Sigmoid colon (tissue), 7 donors: ENCODE results near the gene PCDHA6. TPM values are rescaled to one million over a fixed set of nuclear protein-coding genes. Genes with fewer than 3 reads are reported as not detected.
"Not testable (repeated sequence)": the region's sequence is repeated elsewhere in the genome, so short reads cannot be mapped to it uniquely, and the experiment has no call there.

Source experiments
- DNase-seq: peaks from one replicate; pipeline ENCODE4 v3.0.0-alpha.2; 2019
- H3K27ac ChIP-seq, 4 donors: fragments of 200-600 bp; sonication (generic); one replicate each; pipeline ENCODE4 v1.5.1; 2016 to 2019; ENCODE audit warnings: mild to moderate bottlenecking in 1 of 4
- H3K27me3 ChIP-seq, 3 donors: fragments of 200-600 bp; sonication (generic); one replicate each; pipeline ENCODE4 v1.5.1; 2019; ENCODE audit warnings: mild to moderate bottlenecking in 1 of 3
- H3K36me3 ChIP-seq, 4 donors: fragments of 200-600 bp; sonication (generic); one replicate each; pipeline ENCODE4 v1.5.1; 2016 to 2019
- H3K4me1 ChIP-seq, 4 donors: fragments of 200-600 bp; sonication (generic); one replicate each; pipeline ENCODE4 v1.5.1; 2017 to 2019
- H3K4me3 ChIP-seq, 4 donors: fragments of 200-600 bp; sonication (generic); one replicate each; pipeline ENCODE4 v1.5.1; 2017 to 2019; ENCODE audit warnings: mild to moderate bottlenecking in 2 of 4, moderate library complexity in 1 of 4
- H3K9me3 ChIP-seq, 4 donors: fragments of 200-600 bp in 3 of 4; sonication (generic) in 3 of 4; one replicate each; pipeline versions ENCODE4 v1.5.1 to v1.6.1; 2013 to 2019
- EP300 ChIP-seq, 4 donors: sonication (generic); formaldehyde crosslinking; IDR thresholded peaks; one replicate each; pipeline ENCODE4 v1.6.1; 2017; ENCODE audit warnings: antibody characterized with exemption in 4 of 4
- POLR2A ChIP-seq, 2 donors: fragments of 450-650 bp; IDR thresholded peaks; one replicate each; pipeline ENCODE4 v1.6.1; 2016; ENCODE audit warnings: antibody characterized with exemption in 2 of 2, mild to moderate bottlenecking in 2 of 2, moderate library complexity in 2 of 2
- POLR2AphosphoS5 ChIP-seq, 4 donors: sonication (generic); formaldehyde crosslinking; IDR thresholded peaks; one replicate each; pipeline ENCODE4 v1.6.1; 2017; ENCODE audit warnings: antibody characterized with exemption in 4 of 4
- WGBS, 2 donors: extraction: QIAGEN DNeasy Blood & Tissue Kit; methylation state at CpG; one replicate each; pipeline ENCODE4 v1.1.7; 2013; 5-methylcytosine and 5-hydroxymethylcytosine counted together
- intact Hi-C: fragments of 100-400 bp; cut with DNase I; formaldehyde crosslinking; loops from one replicate; pipeline ENCODE4 v1.15.1; 2023
- polyA plus RNA-seq, 3 donors: library from polyadenylated mRNA; stranded (reverse); fragments of 200-250 nt; gene quantifications; one replicate each; pipeline ENCODE4 v1.2.3, GENCODE V29; 2013
- total RNA-seq, 4 donors: library from RNA; depleted of rRNA; stranded (reverse); fragments of >200 nt; gene quantifications; one replicate each; pipeline ENCODE4 v1.1.0, GENCODE V29; 2016
- TF ChIP-seq, protein P1 (sequence below), 4 experiments: fragments of 450-650 bp in 3 of 4; fragments of 200-600 bp in 1 of 4; IDR thresholded peaks; one replicate each; pipeline ENCODE4 v1.5.1; 2016 to 2019; ENCODE audit warnings: antibody characterized with exemption in 4 of 4, mild to moderate bottlenecking in 3 of 4, moderate library complexity in 2 of 4
- donor health status: healthy with polysubstance abuse.
- donor health status: Bipolar disorder and iron deficiency.
- donor health status: healthy.

PCDHA6 gene
- total and polyA plus RNA-seq, 7 donors: 0.16 to 2.2 (median 0.71) TPM; not detected in 2

DNA sequence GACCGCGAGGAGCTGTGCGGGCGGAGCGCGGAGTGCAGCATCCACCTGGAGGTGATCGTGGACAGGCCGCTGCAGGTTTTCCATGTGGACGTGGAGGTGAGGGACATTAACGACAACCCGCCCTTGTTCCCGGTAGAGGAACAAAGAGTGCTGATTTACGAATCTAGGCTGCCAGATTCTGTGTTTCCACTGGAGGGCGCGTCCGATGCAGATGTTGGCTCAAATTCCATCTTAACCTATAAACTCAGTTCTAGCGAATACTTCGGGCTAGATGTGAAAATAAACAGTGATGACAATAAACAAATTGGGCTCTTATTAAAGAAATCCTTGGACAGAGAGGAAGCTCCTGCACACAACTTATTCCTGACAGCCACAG, 590 bp downstream of the PCDHA6 start:
- Histone ChIP-seq H3K4me1 (no peaks in the 10 kb centered on the region), H3K9me3 (peaks cover 0 to 22% (median 10%) of the 10 kb centered on the region in 4 donors), H3K36me3 (no peaks in the 10 kb centered on the region), H3K27ac (no peak overlapping the region), H3K4me3 (peak overlapping the region in 1 of 4 donors; percentile 9), H3K27me3 (peaks cover 0 to 66% (median 0%) of the 10 kb centered on the region in 3 donors)
- 28 to 60% methylated on average over 18 of the region's 18 CpGs for WGBS, 2 donors
- DNase-seq: no peak
- no peak for TF ChIP-seq EP300 (IDR thresholded peaks at IDR 0.05)
- TF ChIP-seq, protein P1, sequence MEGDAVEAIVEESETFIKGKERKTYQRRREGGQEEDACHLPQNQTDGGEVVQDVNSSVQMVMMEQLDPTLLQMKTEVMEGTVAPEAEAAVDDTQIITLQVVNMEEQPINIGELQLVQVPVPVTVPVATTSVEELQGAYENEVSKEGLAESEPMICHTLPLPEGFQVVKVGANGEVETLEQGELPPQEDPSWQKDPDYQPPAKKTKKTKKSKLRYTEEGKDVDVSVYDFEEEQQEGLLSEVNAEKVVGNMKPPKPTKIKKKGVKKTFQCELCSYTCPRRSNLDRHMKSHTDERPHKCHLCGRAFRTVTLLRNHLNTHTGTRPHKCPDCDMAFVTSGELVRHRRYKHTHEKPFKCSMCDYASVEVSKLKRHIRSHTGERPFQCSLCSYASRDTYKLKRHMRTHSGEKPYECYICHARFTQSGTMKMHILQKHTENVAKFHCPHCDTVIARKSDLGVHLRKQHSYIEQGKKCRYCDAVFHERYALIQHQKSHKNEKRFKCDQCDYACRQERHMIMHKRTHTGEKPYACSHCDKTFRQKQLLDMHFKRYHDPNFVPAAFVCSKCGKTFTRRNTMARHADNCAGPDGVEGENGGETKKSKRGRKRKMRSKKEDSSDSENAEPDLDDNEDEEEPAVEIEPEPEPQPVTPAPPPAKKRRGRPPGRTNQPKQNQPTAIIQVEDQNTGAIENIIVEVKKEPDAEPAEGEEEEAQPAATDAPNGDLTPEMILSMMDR (IDR thresholded peaks at IDR 0.05): no peak
- TF ChIP-seq POLR2A (IDR thresholded peaks at IDR 0.05): no peak
- intact Hi-C loops: no loop called here

DNA sequence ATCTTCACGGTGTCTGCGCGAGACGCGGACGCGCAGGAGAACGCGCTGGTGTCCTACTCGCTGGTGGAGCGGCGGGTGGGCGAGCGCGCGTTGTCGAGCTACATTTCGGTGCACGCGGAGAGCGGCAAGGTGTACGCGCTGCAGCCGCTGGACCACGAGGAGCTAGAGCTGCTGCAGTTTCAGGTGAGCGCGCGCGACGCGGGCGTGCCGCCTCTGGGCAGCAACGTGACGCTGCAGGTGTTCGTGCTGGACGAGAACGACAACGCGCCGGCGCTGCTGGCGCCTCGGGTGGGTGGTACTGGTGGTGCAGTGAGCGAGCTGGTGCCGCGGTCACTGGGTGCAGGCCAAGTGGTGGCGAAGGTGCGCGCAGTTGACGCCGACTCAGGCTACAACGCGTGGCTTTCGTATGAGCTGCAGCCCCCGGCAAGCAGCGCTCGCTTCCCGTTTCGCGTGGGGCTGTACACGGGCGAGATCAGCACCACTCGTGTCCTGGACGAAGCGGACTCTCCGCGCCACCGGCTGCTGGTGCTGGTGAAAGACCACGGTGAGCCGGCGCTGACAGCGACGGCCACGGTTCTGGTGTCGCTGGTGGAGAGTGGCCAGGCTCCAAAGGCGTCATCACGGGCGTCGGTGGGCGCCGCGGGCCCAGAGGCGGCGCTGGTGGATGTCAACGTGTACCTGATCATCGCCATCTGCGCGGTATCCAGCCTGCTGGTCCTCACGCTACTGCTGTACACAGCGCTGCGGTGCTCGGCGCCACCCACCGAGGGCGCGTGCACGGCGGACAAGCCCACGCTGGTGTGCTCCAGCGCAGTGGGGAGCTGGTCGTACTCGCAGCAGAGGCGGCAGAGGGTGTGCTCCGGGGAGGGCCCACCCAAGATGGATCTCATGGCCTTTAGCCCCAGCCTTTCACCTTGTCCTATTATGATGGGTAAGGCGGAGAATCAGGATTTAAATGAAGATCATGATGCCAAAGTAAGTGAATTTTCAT, 2.0 kb downstream of the PCDHA6 start:
- H3K4me1 ChIP-seq, DNase-seq, H3K36me3 ChIP-seq, intact Hi-C loops, H3K27ac ChIP-seq, H3K4me3 ChIP-seq: not testable (repeated sequence)
- 54 to 81% methylated on average over 106 of the region's 106 CpGs for WGBS, 2 donors
- H3K9me3 ChIP-seq: peaks cover 0 to 24% (median 14%) of the 10 kb centered on the region in 4 donors
- peaks cover 0 to 64% (median 0%) of the 10 kb centered on the region in 3 donors for H3K27me3 ChIP-seq

DNA sequence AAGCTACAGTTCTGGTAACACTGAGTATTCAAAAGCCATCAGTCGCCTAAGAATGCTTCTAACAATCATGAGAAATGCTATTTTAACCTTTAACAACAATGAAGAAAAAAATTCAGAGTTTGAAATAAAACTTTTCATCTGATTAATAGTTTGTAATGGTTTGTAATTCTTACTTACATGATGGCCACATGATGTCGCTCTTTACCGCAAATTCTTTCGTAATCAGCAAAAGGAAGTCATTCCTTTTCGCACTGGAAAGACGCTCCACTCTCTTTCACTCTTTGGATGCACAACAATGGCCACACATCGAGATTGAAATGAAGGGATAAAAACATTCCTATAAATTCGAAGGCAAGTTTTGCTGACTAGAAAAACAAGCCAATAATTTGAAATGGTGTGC, 6.2 kb downstream of the PCDHA6 start, which contains the start of gene PCDHA7:
PCDHA7 (plus strand) TSS at position 277 of the 400 bp plus-strand sequence; CDS start at position 392, 115 bp downstream.
- Histone ChIP-seq H3K4me3 (peak within 1 kb of the TSS in 3 of 4 donors; percentile 3 to 23 (median 16)), H3K9me3 (peaks cover 0 to 32% (median 18%) of the 10 kb centered on the region in 4 donors), H3K27ac (no peak within 1 kb of the TSS), H3K4me1 (no peaks in the 10 kb centered on the region), H3K36me3 (no peaks in the 10 kb centered on the region), H3K27me3 (peaks cover 0 to 71% (median 9%) of the 10 kb centered on the region in 3 donors)
- 16 to 22% methylated on average over 8 of the region's 8 CpGs for WGBS, 2 donors
- intact Hi-C loops: no loop called here
- no peak for DNase-seq
- TF ChIP-seq, protein P1 (IDR thresholded peaks at IDR 0.05): no peak
- no peak for TF ChIP-seq POLR2AphosphoS5 (IDR thresholded peaks at IDR 0.05)

DNA sequence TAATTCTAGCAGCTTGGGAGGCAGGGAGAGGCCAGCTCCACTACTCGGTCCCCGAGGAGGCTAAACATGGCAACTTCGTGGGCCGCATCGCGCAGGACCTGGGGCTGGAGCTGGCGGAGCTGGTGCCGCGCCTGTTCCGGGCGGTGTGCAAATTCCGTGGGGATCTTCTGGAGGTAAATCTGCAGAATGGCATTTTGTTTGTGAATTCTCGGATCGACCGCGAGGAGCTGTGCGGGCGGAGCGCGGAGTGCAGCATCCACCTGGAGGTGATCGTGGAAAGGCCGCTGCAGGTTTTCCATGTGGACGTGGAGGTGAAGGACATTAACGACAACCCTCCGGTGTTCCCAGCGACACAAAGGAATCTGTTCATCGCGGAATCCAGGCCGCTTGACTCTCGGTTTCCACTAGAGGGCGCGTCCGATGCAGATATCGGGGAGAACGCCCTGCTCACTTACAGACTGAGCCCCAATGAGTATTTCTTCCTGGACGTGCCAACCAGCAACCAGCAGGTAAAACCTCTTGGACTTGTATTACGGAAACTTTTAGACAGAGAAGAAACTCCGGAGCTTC, 6.8 kb downstream of the PCDHA6 start:
- H3K36me3 ChIP-seq, DNase-seq, H3K4me1 ChIP-seq, intact Hi-C loops, H3K27ac ChIP-seq: not testable (repeated sequence)
- 33 to 59% methylated on average over 28 of the region's 38 CpGs for WGBS, 2 donors
- H3K27me3 ChIP-seq: peaks cover 0 to 74% (median 9%) of the 10 kb centered on the region in 3 donors
- H3K4me3 ChIP-seq: peak overlapping the region in 3 of 4 donors; percentile 3 to 23 (median 16)
- H3K9me3 ChIP-seq: peaks cover 0 to 29% (median 16%) of the 10 kb centered on the region in 4 donors

DNA sequence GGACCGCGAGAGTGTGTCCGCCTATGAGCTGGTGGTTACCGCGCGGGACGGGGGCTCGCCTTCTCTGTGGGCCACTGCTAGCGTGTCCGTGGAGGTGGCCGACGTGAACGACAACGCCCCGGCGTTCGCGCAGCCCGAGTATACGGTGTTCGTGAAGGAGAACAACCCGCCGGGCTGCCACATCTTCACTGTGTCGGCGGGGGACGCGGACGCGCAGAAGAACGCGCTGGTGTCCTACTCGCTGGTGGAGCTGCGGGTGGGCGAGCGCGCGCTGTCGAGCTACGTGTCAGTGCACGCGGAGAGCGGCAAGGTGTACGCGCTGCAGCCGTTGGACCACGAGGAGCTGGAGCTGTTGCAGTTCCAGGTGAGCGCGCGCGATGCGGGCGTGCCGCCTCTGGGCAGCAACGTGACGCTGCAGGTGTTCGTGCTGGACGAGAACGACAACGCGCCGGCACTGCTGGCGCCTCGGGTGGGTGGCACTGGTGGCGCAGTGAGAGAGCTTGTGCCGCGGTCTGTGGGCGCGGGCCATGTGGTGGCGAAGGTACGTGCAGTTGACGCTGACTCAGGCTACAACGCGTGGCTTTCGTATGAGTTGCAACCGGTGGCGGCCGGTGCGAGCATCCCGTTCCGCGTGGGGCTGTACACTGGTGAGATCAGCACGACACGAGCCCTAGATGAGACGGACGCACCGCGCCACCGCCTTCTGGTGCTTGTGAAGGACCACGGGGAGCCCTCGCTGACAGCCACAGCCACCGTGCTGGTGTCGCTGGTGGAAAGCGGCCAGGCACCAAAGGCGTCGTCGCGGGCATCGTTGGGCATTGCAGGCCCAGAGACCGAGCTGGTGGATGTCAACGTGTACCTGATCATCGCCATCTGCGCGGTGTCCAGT, 8.1 kb downstream of the PCDHA6 start:
- Histone ChIP-seq H3K27ac (no peak overlapping the region), H3K36me3 (no peaks in the 10 kb centered on the region), H3K9me3 (peaks cover 0 to 24% (median 13%) of the 10 kb centered on the region in 4 donors), H3K27me3 (peaks cover 0 to 77% (median 9%) of the 10 kb centered on the region in 3 donors), H3K4me3 (no peak overlapping the region), H3K4me1 (no peaks in the 10 kb centered on the region)
- TF ChIP-seq POLR2AphosphoS5 (IDR thresholded peaks at IDR 0.05) (no peak), POLR2A (IDR thresholded peaks at IDR 0.05) (no peak), EP300 (IDR thresholded peaks at IDR 0.05) (no peak)
- TF ChIP-seq, protein P1 (IDR thresholded peaks at IDR 0.05): no peak
- 55 to 78% methylated on average over 103 of the region's 103 CpGs for WGBS, 2 donors
- intact Hi-C loops: no loop called here
- DNase-seq: no peak
